C4-2B (cell line): Measurements from ENCODE around the gene SCNN1A.

Experiments used
- ZFX ChIP-seq: fragments of 450-650 bp; IDR thresholded peaks from 2 replicates; pipeline ENCODE4 v1.6.1; 2017
- TF ChIP-seq, protein P1 (sequence below): fragments of 450-650 bp; conservative IDR thresholded peaks from 2 replicates; pipeline ENCODE4 v1.5.1; 2017; ENCODE audit warnings: mild to moderate bottlenecking

DNA sequence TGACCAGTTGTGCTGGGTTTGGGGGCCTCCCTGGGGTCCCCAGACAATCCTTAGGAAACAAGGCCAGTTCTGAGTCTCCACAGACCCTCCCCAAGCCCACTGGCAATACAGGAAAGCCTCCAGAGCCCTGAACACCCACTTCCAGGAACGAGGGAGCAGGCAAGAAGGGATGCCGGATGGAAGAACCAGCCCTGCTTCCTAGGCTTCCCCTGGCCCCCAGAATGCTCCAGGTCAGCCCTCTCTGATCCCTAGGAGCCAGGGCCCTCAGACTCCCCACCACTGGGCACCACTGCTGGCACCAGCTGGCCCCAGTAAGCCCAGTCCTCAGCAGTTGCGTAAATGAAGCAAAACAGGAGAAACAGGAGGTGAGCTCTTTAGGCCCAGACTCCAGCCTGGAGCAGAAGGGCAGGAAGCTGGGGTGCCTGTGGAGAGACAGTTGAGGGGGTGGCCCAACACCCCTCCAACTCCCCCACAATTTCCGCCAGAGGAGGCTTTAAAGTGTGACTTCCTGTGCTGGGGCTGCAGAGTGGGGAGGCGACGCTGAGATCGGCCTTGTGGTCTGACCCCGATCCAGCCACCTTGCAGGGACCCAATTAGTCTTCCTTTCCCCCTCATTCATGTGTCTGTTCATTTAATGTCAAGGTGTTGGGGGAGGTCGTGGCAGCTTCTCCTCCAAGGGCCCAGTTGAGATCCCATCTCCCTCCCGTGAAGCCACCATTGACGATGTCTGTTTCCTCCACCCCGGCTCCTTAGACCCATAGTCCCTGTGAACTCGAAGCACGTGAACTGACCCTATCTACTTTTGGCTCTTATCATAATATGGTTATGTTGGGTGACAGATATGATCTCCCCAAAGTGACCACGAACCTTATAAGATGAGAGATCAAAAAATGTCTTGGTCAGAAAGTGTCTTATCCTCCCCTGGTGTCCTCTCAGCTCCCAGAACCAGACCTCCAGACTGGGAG lies 38.2 kb downstream of the SCNN1A start:
- TF ChIP-seq ZFX, result no peak
- TF ChIP-seq, protein P1, sequence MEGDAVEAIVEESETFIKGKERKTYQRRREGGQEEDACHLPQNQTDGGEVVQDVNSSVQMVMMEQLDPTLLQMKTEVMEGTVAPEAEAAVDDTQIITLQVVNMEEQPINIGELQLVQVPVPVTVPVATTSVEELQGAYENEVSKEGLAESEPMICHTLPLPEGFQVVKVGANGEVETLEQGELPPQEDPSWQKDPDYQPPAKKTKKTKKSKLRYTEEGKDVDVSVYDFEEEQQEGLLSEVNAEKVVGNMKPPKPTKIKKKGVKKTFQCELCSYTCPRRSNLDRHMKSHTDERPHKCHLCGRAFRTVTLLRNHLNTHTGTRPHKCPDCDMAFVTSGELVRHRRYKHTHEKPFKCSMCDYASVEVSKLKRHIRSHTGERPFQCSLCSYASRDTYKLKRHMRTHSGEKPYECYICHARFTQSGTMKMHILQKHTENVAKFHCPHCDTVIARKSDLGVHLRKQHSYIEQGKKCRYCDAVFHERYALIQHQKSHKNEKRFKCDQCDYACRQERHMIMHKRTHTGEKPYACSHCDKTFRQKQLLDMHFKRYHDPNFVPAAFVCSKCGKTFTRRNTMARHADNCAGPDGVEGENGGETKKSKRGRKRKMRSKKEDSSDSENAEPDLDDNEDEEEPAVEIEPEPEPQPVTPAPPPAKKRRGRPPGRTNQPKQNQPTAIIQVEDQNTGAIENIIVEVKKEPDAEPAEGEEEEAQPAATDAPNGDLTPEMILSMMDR, result no peak
